ENCODE data around the gene CTTNBP2.

Gene CTTNBP2

DNA sequence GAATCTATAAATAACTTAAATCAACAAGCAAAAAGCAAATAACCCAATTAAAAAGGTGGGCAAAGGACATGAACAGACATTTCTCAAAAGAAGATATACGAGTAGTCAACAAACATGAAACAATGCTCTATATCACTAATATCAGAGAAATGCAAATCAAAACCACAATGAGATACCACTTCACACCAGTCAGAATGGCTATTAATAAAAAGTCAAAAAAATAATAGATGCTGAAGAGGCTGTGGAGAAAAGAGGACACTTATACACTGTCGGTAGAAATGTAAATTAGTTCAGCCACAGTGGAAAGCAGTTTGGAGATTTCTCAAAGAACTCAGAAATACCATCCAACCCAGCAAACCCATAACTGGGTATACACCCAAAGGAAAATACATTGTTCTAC lies 70.6 kb downstream of the CTTNBP2 start:
- H3K4me3 ChIP-seq (ENCODE audit: low read depth, low read length), result no peak overlapping the region
- TF ChIP-seq, protein P1, sequence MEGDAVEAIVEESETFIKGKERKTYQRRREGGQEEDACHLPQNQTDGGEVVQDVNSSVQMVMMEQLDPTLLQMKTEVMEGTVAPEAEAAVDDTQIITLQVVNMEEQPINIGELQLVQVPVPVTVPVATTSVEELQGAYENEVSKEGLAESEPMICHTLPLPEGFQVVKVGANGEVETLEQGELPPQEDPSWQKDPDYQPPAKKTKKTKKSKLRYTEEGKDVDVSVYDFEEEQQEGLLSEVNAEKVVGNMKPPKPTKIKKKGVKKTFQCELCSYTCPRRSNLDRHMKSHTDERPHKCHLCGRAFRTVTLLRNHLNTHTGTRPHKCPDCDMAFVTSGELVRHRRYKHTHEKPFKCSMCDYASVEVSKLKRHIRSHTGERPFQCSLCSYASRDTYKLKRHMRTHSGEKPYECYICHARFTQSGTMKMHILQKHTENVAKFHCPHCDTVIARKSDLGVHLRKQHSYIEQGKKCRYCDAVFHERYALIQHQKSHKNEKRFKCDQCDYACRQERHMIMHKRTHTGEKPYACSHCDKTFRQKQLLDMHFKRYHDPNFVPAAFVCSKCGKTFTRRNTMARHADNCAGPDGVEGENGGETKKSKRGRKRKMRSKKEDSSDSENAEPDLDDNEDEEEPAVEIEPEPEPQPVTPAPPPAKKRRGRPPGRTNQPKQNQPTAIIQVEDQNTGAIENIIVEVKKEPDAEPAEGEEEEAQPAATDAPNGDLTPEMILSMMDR (IDR thresholded peaks at IDR 0.05; ENCODE audit: low read depth, low read length), result no peak

DNA sequence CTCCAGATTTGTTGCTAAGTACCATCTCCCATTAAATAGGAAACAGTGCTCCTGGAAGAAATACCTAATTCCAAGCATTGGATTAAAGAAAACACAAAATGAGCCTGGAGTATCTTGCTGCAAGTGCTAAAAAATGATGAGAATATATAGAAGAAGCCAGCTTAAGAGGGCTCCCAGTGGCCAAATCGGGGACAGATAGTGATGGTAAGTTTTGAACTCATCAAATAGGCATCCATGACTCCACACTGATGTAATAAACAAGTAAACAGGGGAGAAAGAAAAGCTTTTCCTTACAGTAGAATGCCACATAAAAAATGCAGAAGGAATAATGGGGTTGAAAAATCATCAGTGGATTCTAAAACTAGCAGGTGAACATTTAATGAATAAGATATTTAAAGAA lies 72.4 kb downstream of the CTTNBP2 start:
- TF ChIP-seq, protein P1 (IDR thresholded peaks at IDR 0.05; ENCODE audit: low read depth, low read length), result no peak

DNA sequence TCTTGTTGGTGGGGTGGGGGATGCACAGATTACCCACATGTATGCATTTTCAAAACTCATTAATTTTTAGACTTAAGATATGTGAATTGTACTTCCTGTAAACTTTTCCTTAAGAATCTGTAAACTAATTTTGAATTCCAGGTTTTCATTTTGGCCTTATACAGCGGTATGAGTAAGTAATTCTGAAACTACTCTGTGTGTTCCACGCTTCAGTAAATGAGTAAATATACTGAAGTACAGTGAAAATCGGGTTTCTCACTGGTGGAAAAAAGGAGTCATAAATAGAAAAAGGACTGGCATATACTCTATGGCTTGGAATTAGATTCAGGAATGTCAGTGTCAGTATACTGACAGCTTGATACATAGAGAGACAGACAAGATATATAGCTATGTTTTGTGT lies 72.8 kb downstream of the CTTNBP2 start:
- TF ChIP-seq, protein P1 (IDR thresholded peaks at IDR 0.05; ENCODE audit: low read depth, low read length), result no peak
- H3K4me3 ChIP-seq (ENCODE audit: low read depth, low read length), result no peak overlapping the region

More for the DNA sequence above, 72.4 kb downstream of the CTTNBP2 start:
- no peak overlapping the region for H3K4me3 ChIP-seq (ENCODE audit: low read depth, low read length)

DNA sequence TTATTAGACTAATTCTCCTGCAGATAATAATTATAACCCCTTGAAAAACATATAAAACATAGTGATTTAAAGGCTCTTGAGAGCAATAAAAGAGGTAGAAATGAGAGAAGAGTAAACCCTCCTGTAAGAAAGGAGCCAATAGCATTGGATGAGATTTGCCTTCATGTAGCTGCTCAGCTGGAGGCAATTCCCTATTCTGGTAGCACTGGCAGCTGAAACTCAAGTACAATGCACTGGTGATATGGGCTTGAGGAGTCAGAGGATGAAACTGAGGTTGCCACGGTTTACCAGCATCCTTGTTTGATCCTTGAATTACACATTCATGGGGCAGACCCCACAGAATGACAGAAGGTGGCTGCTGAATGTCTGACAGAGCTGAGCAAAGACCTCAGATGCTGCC lies 76.4 kb downstream of the CTTNBP2 start:
- no peak overlapping the region for H3K4me3 ChIP-seq (ENCODE audit: low read depth, low read length)
- TF ChIP-seq, protein P1 (IDR thresholded peaks at IDR 0.05; ENCODE audit: low read depth, low read length), result no peak

DNA sequence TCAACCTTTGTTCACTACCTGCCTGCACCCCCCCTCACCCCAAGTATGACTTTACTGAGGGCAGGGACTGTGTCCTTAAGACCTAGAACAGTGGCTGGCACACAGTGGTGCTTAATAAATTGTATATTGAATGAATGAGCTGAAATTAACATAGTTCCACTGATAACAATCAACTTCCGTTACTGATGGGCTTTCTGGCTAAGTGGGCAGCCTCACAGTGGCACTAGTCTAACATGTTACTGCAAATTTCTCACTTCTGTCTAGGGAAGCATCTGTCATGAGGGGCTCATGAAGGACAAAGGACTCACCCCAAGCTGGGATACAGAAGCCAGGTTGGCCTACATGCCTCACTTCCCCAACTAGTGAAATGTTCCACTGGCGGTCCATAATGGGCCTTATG lies 79.3 kb downstream of the CTTNBP2 start:
- H3K4me3 ChIP-seq (ENCODE audit: low read depth, low read length), result no peak overlapping the region
- TF ChIP-seq, protein P1 (IDR thresholded peaks at IDR 0.05; ENCODE audit: low read depth, low read length), result no peak

DNA sequence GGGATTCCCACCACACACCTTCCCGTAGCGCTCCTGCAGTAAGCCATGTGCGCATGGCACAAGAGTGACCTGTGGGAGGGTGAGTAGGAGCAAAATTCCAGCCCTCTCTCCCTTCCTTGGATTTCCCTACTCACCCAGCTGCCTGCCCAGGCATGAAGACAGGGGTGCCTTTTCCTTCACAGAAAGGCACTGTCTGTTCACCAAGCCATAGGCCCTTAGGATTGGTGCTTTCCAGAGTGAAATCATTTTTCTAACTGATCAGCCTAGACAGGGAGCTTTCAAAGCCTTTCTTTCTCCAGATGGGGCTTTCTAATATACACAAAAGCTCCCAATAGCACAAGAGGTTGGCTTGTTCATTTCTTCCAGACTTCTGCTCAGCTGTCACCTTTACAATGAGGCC lies 79.7 kb downstream of the CTTNBP2 start:
- TF ChIP-seq, protein P1 (IDR thresholded peaks at IDR 0.05; ENCODE audit: low read depth, low read length), result no peak
- no peak overlapping the region for H3K4me3 ChIP-seq (ENCODE audit: low read depth, low read length)

DNA sequence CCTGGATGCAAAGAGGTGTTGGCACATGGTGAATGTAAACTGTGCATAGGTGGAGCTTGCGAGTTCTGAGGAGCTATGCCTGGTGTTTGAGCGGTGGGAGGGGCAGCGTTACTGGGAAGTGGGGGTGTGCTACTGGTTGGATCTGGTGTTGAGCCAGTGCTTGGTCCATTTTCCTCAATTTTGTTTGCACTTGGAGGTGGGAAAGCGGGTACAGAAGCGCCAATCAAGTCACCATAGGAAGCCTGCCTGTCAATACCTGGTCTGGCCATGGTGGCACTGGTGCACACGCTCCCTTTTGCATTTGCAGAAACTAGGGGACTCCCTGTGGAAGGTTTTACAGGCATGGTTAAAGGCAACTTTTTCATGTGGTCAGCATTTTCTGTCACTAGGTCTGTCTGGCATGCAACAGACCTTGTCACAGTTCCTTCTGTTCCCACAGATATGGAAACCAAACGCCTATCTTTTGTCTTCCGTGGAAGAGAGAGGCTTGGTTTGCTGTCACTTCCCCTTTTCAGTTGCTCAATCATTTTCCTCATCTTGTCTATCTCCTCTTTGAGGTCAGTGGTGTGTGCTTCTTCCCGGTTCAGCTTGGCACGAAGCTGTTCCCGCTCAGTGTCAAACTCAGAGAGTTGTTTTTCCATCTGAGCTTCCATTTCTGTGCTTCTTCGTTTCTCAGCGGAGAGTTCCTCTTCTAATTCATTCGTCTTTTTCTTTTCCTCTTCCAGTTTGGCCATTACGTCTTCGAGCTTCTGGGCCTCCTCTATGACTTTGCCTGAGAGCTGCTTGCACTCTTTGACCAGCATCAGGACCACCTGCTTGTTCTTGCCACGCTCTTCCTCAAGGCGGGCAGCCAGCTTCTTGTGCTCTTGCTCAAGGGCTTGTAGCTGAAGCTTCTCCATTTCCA lies 81.1 kb downstream of the CTTNBP2 start:
- TF ChIP-seq, protein P1 (IDR thresholded peaks at IDR 0.05; ENCODE audit: low read depth, low read length), result no peak

More for the DNA sequence above, 81.1 kb downstream of the CTTNBP2 start:
- H3K4me3 ChIP-seq (ENCODE audit: low read depth, low read length), result no peak overlapping the region
